ENCODE data around the gene SMCHD1.

- TF ChIP-seq CTCF (IDR thresholded peaks at IDR 0.05; ENCODE audit: poor library complexity) (no peak), EZH2 (IDR thresholded peaks at IDR 0.05; ENCODE audit: borderline replicate concordance) (no peak)
Observed at GRCh38 chr18:2672410-2672809, 16.9 kb downstream of the SMCHD1 start.

Data from hepatocyte (in vitro differentiated cells).